IMR-90 (cell line): Measurements from ENCODE around the gene TBC1D24.

ENCODE experiments used
- CEBPB ChIP-seq: IDR thresholded peaks from 2 replicates; pipeline ENCODE4 v1.6.1; 2012; ENCODE audit warnings: low read depth, low read length, improper control_type of control experiment
- MAFK ChIP-seq: IDR thresholded peaks from 2 replicates; pipeline ENCODE4 v1.6.1; 2012; ENCODE audit warnings: low read depth, low read length, improper control_type of control experiment
- MAZ ChIP-seq: IDR thresholded peaks from 2 replicates; pipeline ENCODE4 v1.6.1; 2012; ENCODE audit warnings: low read depth, mild to moderate bottlenecking, low read length, improper control_type of control experiment, moderate library complexity, borderline replicate concordance
- NFE2L2 ChIP-seq: fragments of 150-350 bp; IDR thresholded peaks from 2 replicates; pipeline ENCODE4 v1.6.1; 2016; ENCODE audit warnings: low read depth, mild to moderate bottlenecking, low read length
- POLR2A ChIP-seq: IDR thresholded peaks from 2 replicates; pipeline ENCODE4 v1.6.1; 2012; ENCODE audit warnings: mild to moderate bottlenecking, low read depth, low read length
- RAD21 ChIP-seq: IDR thresholded peaks from 2 replicates; pipeline ENCODE4 v1.6.1; 2012; ENCODE audit warnings: low read length, improper control_type of control experiment
- RFX5 ChIP-seq: IDR thresholded peaks from 2 replicates; pipeline ENCODE4 v1.8.0; 2012; ENCODE audit warnings: low read depth, mild to moderate bottlenecking, low read length, moderate library complexity
- TF ChIP-seq, protein P1 (sequence below): conservative IDR thresholded peaks from 2 replicates; pipeline ENCODE4 v1.5.1; 2012; ENCODE audit warnings: mild to moderate bottlenecking, low read depth, low read length, improper control_type of control experiment
- TF ChIP-seq, protein P2 (sequence below): fragments of 150-350 bp; IDR thresholded peaks from 2 replicates; pipeline ENCODE4 v1.6.1; 2017; ENCODE audit warnings: mild to moderate bottlenecking, antibody characterized with exemption, low read length, low read depth
- TF ChIP-seq, protein P3 (sequence below): fragments of 150-350 bp; IDR thresholded peaks from 2 replicates; pipeline ENCODE4 v1.6.1; 2016; ENCODE audit warnings: low read depth, mild to moderate bottlenecking, low read length, moderate library complexity, borderline replicate concordance

DNA sequence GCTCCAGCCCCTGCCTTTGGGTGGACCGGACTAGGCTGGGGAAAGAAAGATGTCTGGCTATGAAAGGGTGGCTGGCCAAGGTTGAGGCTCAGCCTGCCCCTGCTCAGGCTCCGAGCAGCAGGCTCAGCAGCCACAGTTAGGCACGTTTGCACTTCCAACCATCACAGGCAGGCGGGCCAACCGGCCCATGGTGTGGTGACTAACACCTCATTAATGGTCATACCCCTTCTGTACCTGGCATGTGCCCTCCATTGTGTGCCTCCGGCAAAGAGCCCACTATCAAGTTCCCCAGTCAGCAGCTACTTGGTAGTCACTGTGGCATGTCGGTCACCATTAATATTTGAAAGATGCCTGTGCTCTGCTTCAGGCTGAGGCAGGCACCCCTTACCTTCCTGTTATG, 6.7 kb downstream of the TBC1D24 start:
- no peak for TF ChIP-seq CEBPB
- no peak for TF ChIP-seq NFE2L2
- TF ChIP-seq, protein P1, sequence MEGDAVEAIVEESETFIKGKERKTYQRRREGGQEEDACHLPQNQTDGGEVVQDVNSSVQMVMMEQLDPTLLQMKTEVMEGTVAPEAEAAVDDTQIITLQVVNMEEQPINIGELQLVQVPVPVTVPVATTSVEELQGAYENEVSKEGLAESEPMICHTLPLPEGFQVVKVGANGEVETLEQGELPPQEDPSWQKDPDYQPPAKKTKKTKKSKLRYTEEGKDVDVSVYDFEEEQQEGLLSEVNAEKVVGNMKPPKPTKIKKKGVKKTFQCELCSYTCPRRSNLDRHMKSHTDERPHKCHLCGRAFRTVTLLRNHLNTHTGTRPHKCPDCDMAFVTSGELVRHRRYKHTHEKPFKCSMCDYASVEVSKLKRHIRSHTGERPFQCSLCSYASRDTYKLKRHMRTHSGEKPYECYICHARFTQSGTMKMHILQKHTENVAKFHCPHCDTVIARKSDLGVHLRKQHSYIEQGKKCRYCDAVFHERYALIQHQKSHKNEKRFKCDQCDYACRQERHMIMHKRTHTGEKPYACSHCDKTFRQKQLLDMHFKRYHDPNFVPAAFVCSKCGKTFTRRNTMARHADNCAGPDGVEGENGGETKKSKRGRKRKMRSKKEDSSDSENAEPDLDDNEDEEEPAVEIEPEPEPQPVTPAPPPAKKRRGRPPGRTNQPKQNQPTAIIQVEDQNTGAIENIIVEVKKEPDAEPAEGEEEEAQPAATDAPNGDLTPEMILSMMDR = no peak
- TF ChIP-seq, protein P2, sequence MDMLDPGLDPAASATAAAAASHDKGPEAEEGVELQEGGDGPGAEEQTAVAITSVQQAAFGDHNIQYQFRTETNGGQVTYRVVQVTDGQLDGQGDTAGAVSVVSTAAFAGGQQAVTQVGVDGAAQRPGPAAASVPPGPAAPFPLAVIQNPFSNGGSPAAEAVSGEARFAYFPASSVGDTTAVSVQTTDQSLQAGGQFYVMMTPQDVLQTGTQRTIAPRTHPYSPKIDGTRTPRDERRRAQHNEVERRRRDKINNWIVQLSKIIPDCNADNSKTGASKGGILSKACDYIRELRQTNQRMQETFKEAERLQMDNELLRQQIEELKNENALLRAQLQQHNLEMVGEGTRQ = no peak
- TF ChIP-seq MAZ = no peak
- TF ChIP-seq MAFK = no peak
- TF ChIP-seq RAD21 = no peak
- no peak for TF ChIP-seq RFX5
- TF ChIP-seq, protein P3, sequence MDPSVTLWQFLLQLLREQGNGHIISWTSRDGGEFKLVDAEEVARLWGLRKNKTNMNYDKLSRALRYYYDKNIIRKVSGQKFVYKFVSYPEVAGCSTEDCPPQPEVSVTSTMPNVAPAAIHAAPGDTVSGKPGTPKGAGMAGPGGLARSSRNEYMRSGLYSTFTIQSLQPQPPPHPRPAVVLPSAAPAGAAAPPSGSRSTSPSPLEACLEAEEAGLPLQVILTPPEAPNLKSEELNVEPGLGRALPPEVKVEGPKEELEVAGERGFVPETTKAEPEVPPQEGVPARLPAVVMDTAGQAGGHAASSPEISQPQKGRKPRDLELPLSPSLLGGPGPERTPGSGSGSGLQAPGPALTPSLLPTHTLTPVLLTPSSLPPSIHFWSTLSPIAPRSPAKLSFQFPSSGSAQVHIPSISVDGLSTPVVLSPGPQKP = no peak
- TF ChIP-seq POLR2A = no peak
